Measurements from ENCODE around the gene GPER1. TPM values are rescaled to one million over a fixed set of nuclear protein-coding genes. Genes with fewer than 3 reads are reported as not detected.

GPER1 gene
- polyA plus RNA-seq, 1 donor (not counting 4 experiments of a cell fraction or from before 2014, with no cell fraction given), result 0.05 TPM

DNA sequence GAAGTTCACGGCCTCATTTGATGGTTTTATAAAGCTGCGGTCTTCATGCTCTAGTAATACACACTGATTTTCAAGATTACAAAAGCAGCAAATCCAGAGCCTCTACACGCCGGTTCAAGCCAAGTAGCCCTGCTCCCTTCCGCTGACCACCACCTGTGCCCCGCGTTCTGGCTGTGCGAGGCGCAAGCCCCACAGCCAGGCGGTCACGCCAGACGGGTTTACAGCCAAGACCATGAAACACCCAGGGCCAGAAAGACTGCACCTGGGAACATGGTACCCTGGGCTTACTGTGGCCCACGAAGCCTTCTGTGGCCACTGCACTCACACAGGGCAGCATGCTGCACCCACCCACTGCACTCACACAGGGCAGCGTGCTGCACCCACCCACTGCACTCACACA lies 33.6 kb downstream of the GPER1 start:
- peaks cover 1 to 5% of the 10 kb centered on the region in 2 experiments for H3K36me3 ChIP-seq (ENCODE audit: control insufficient read depth in 2 of 2, extremely low read depth in 1 of 2, insufficient read depth in 2 of 2, low read length in 2 of 2)
- no peaks in the 10 kb centered on the region for H3K9me3 ChIP-seq (ENCODE audit: control insufficient read depth, low read depth, low read length)
- H3K4me1 ChIP-seq (ENCODE audit: control insufficient read depth, extremely low read depth, insufficient read depth, low read length), result peaks cover 6% of the 10 kb centered on the region
- dilution Hi-C loops (cut with MboI; ENCODE audit: extremely low pct_ligation_motif_present, low sequenced_read_pairs), result no loop called here
- H3K4me3 ChIP-seq (ENCODE audit: control insufficient read depth in 2 of 3, extremely low read depth in 1 of 3, insufficient read depth in 2 of 3, low read depth in 1 of 3, low read length in 3 of 3), result no peak overlapping the region
- H3K9me1 ChIP-seq (ENCODE audit: control insufficient read depth, extremely low read depth, insufficient read depth, low read length), result no peaks in the 10 kb centered on the region
- H4K20me1 ChIP-seq (ENCODE audit: control insufficient read depth, extremely low read depth, insufficient read depth, low read length), result no peaks in the 10 kb centered on the region
- FAIRE-seq (no peak), DNase-seq (ENCODE audit: low read depth, low spot score) (no peak)
- H2AFZ ChIP-seq (ENCODE audit: control insufficient read depth, low read length), result no peak overlapping the region
- no peak overlapping the region for H3K4me2 ChIP-seq (ENCODE audit: control insufficient read depth, extremely low read depth, insufficient read depth, low read depth, low read length)
- no peak for TF ChIP-seq EZH2 (IDR thresholded peaks at IDR 0.05; ENCODE audit: low read length)
- no peak for TF ChIP-seq CTCF (optimal IDR thresholded peaks at IDR 0.05 in 1 of 3, IDR thresholded peaks at IDR 0.05 in 1 of 3, conservative IDR thresholded peaks at IDR 0.05 in 1 of 3; ENCODE audit: extremely low read depth in 1 of 3, insufficient read depth in 2 of 3, low read length in 3 of 3)
- H3K79me2 ChIP-seq (ENCODE audit: control insufficient read depth, insufficient read depth, low read length), result peaks cover 44% of the 10 kb centered on the region
- H3K27me3 ChIP-seq (ENCODE audit: control insufficient read depth, extremely low read depth, insufficient read depth, low read length), result no peaks in the 10 kb centered on the region
- no peak overlapping the region for H3K9ac ChIP-seq (ENCODE audit: control insufficient read depth, extremely low read depth, insufficient read depth, low read length)
- no peak overlapping the region for H3K27ac ChIP-seq (ENCODE audit: control insufficient read depth, insufficient read depth, low read length)

- Histone ChIP-seq H3K27ac (ENCODE audit: control insufficient read depth, insufficient read depth, low read length) (no peak overlapping the region), H3K9me1 (ENCODE audit: control insufficient read depth, extremely low read depth, insufficient read depth, low read length) (no peaks in the 10 kb centered on the region), H3K9me3 (ENCODE audit: control insufficient read depth, low read depth, low read length) (no peaks in the 10 kb centered on the region), H3K4me2 (ENCODE audit: control insufficient read depth, extremely low read depth, insufficient read depth, low read depth, low read length) (no peak overlapping the region), H3K4me3 (ENCODE audit: control insufficient read depth in 2 of 3, extremely low read depth in 1 of 3, insufficient read depth in 2 of 3, low read depth in 1 of 3, low read length in 3 of 3) (no peak overlapping the region), H3K4me1 (ENCODE audit: control insufficient read depth, extremely low read depth, insufficient read depth, low read length) (peaks cover 6% of the 10 kb centered on the region), H2AFZ (ENCODE audit: control insufficient read depth, low read length) (no peak overlapping the region), H4K20me1 (ENCODE audit: control insufficient read depth, extremely low read depth, insufficient read depth, low read length) (no peaks in the 10 kb centered on the region), H3K79me2 (ENCODE audit: control insufficient read depth, insufficient read depth, low read length) (peaks cover 44% of the 10 kb centered on the region), H3K36me3 (ENCODE audit: control insufficient read depth in 2 of 2, extremely low read depth in 1 of 2, insufficient read depth in 2 of 2, low read length in 2 of 2) (peaks cover 6 to 11% of the 10 kb centered on the region in 2 experiments), H3K9ac (ENCODE audit: control insufficient read depth, extremely low read depth, insufficient read depth, low read length) (no peak overlapping the region), H3K27me3 (ENCODE audit: control insufficient read depth, extremely low read depth, insufficient read depth, low read length) (no peaks in the 10 kb centered on the region)
- no peak for TF ChIP-seq CTCF (optimal IDR thresholded peaks at IDR 0.05 in 1 of 3, IDR thresholded peaks at IDR 0.05 in 1 of 3, conservative IDR thresholded peaks at IDR 0.05 in 1 of 3; ENCODE audit: extremely low read depth in 1 of 3, insufficient read depth in 2 of 3, low read length in 3 of 3)
- no peak for TF ChIP-seq EZH2 (IDR thresholded peaks at IDR 0.05; ENCODE audit: low read length)
- no peak for DNase-seq (ENCODE audit: low read depth, low spot score)
- dilution Hi-C loops (cut with MboI; ENCODE audit: extremely low pct_ligation_motif_present, low sequenced_read_pairs), result no loop called here
- FAIRE-seq, result no peak
Observed at GRCh38 chr7:1121886-1122831, 34.2 kb downstream of the GPER1 start.
